Measurements from ENCODE around the gene ORAI3. TPM values are rescaled to one million over a fixed set of nuclear protein-coding genes. Genes with fewer than 3 reads are reported as not detected.

The ORAI3 gene
- total and polyA plus RNA-seq, 2 experiments from 2014 or later, result 52.5 to 54.0 TPM

- Histone ChIP-seq H3K27me3 (no peaks in the 10 kb centered on the region), H3K79me2 (peaks cover 21% of the 10 kb centered on the region), H2AFZ (no peak overlapping the region), H4K20me1 (ENCODE audit: insufficient read depth, poor library complexity, severe bottlenecking) (no peaks in the 10 kb centered on the region), H3K4me2 (no peak overlapping the region), H3K9me2 (replicated peaks; ENCODE audit: insufficient read depth) (no peaks in the 10 kb centered on the region), H3K4me3 (no peak overlapping the region), H3K36me3 (replicated peaks; ENCODE audit: insufficient read depth, low read depth) (no peaks in the 10 kb centered on the region), H3K9me3 (ENCODE audit: low read depth) (no peaks in the 10 kb centered on the region), H3K27ac (no peak overlapping the region), H3K4me1 (ENCODE audit: insufficient read depth) (peaks cover 21% of the 10 kb centered on the region)
- no peak for TF ChIP-seq EZH2 (IDR thresholded peaks at IDR 0.05; ENCODE audit: borderline replicate concordance)
- TF ChIP-seq CTCF (IDR thresholded peaks at IDR 0.05; ENCODE audit: poor library complexity), result no peak
- no peak for TF ChIP-seq EZH2phosphoT487 (IDR thresholded peaks at IDR 0.05; ENCODE audit: low read depth, severe bottlenecking, unreplicated experiment)
- no peak for DNase-seq (ENCODE audit: low spot score)
Measured at GRCh38 chr16:30944352-30944751, 4.5 kb upstream of the ORAI3 start.

- Histone ChIP-seq H4K20me1 (ENCODE audit: insufficient read depth, poor library complexity, severe bottlenecking) (no peaks in the 10 kb centered on the region), H3K9me3 (ENCODE audit: low read depth) (no peaks in the 10 kb centered on the region), H3K9me2 (replicated peaks; ENCODE audit: insufficient read depth) (no peaks in the 10 kb centered on the region), H3K79me2 (peaks cover 35% of the 10 kb centered on the region), H3K27me3 (no peaks in the 10 kb centered on the region), H3K4me3 (no peak overlapping the region), H3K4me1 (ENCODE audit: insufficient read depth) (peaks cover 29% of the 10 kb centered on the region), H3K4me2 (no peak overlapping the region), H2AFZ (no peak overlapping the region), H3K27ac (peak overlapping the region; percentile 98), H3K36me3 (replicated peaks; ENCODE audit: insufficient read depth, low read depth) (no peaks in the 10 kb centered on the region)
- TF ChIP-seq EZH2 (IDR thresholded peaks at IDR 0.05; ENCODE audit: borderline replicate concordance), result no peak
- no peak for TF ChIP-seq EZH2phosphoT487 (IDR thresholded peaks at IDR 0.05; ENCODE audit: low read depth, severe bottlenecking, unreplicated experiment)
- no peak for TF ChIP-seq CTCF (IDR thresholded peaks at IDR 0.05; ENCODE audit: poor library complexity)
- DNase-seq (ENCODE audit: low spot score), result no peak
- 91% methylated on average over 31 of the region's 38 CpGs for WGBS (ENCODE audit: low lambda C conversion rate, missing lambda C conversion rate)
Measured at GRCh38 chr16:30946671-30947540, 2.0 kb upstream of the ORAI3 start.

GRCh38 chr16:30947541-30947858 is 1.4 kb upstream of the ORAI3 start:
- no peak overlapping the region for H2AFZ ChIP-seq
- no peaks in the 10 kb centered on the region for H3K9me3 ChIP-seq (ENCODE audit: low read depth)
- peak overlapping the region; percentile 98 for H3K27ac ChIP-seq
- no CpG with 5 or more reads among the region's 3 CpGs for WGBS (ENCODE audit: low lambda C conversion rate, missing lambda C conversion rate)
- no peaks in the 10 kb centered on the region for H3K27me3 ChIP-seq
- peaks cover 35% of the 10 kb centered on the region for H3K79me2 ChIP-seq
- no peak for DNase-seq (ENCODE audit: low spot score)
- H3K4me1 ChIP-seq (ENCODE audit: insufficient read depth), result peaks cover 25% of the 10 kb centered on the region
- no peaks in the 10 kb centered on the region for H3K9me2 ChIP-seq (replicated peaks; ENCODE audit: insufficient read depth)
- TF ChIP-seq EZH2phosphoT487 (IDR thresholded peaks at IDR 0.05; ENCODE audit: low read depth, severe bottlenecking, unreplicated experiment), result no peak
- no peak for TF ChIP-seq EZH2 (IDR thresholded peaks at IDR 0.05; ENCODE audit: borderline replicate concordance)
- TF ChIP-seq CTCF (IDR thresholded peaks at IDR 0.05; ENCODE audit: poor library complexity), result no peak
- H3K4me3 ChIP-seq, result no peak overlapping the region
- H3K36me3 ChIP-seq (replicated peaks; ENCODE audit: insufficient read depth, low read depth), result no peaks in the 10 kb centered on the region
- peak overlapping the region; percentile 96 for H3K4me2 ChIP-seq
- no peaks in the 10 kb centered on the region for H4K20me1 ChIP-seq (ENCODE audit: insufficient read depth, poor library complexity, severe bottlenecking)
